Gastrocnemius medialis (tissue), 4 donors: ENCODE measurements around the gene FAM13A. TPM values are rescaled to one million over a fixed set of nuclear protein-coding genes. Genes with fewer than 3 reads are reported as not detected.

Experiments used
- ATAC-seq, 2 donors: fragments of 150-250 bp; one replicate each; pipeline ENCODE4 v1.9.1; 2016
- DNase-seq, 2 donors: peaks; one replicate each; pipeline ENCODE4 v3.0.0-alpha.2; 2019
- H3K27ac ChIP-seq, 4 donors: fragments of 200-600 bp; sonication (generic); 1 replicate in 1 of 4; 2 replicates in 3 of 4; pipeline ENCODE4 v1.5.1; 2016 to 2018; ENCODE audit warnings: mild to moderate bottlenecking in 2 of 4, moderate library complexity in 1 of 4
- H3K27me3 ChIP-seq, 3 donors: fragments of 200-600 bp; sonication (generic) in 2 of 3; 1 replicate in 1 of 3; 2 replicates in 2 of 3; pipeline versions ENCODE4 v1.5.1 to v1.6.0; 2016 to 2019; ENCODE audit warnings: mild to moderate bottlenecking in 1 of 3, moderate library complexity in 1 of 3
- H3K36me3 ChIP-seq, 2 donors: fragments of 200-600 bp; sonication (generic) in 1 of 2; one replicate each; pipeline ENCODE4 v1.5.1; 2017 to 2018
- H3K4me1 ChIP-seq, 2 donors: fragments of 200-600 bp; sonication (generic) in 1 of 2; one replicate each; pipeline ENCODE4 v1.5.1; 2016 to 2017; ENCODE audit warnings: mild to moderate bottlenecking in 2 of 2
- H3K4me3 ChIP-seq, 4 donors: fragments of 200-600 bp; sonication (generic) in 3 of 4; 1 replicate in 1 of 4; 2 replicates in 3 of 4; pipeline ENCODE4 v1.5.1; 2016 to 2019; ENCODE audit warnings: mild to moderate bottlenecking in 2 of 4
- H3K9me3 ChIP-seq, 3 donors: fragments of 200-600 bp; sonication (generic) in 2 of 3; 1 replicate in 1 of 3; 2 replicates in 2 of 3; pipeline ENCODE4 v1.5.1; 2016 to 2019
- CTCF ChIP-seq, 5 experiments: fragments of 450-650 bp in 3 of 5; fragments of 200-600 bp in 2 of 5; sonication (generic) in 2 of 5; IDR thresholded peaks in 4 of 5; conservative IDR thresholded peaks in 1 of 5; 1 replicate in 4 of 5; 2 replicates in 1 of 5; pipeline ENCODE4 v1.5.1; 2016 to 2019; ENCODE audit warnings: antibody characterized with exemption in 5 of 5, mild to moderate bottlenecking in 3 of 5, moderate library complexity in 3 of 5
- POLR2A ChIP-seq, 2 donors: fragments of 450-650 bp; IDR thresholded peaks; one replicate each; pipeline ENCODE4 v1.6.1; 2017; ENCODE audit warnings: antibody characterized with exemption in 2 of 2, mild to moderate bottlenecking in 2 of 2, moderate library complexity in 2 of 2
- in situ Hi-C, 4 donors: fragments of 200-750 bp; cut with MboI; loops; one replicate each; pipeline versions ENCODE4 v1.15.0 to v1.8.0; 2017; ENCODE audit warnings: low sequenced_read_pairs in 4 of 4
- intact Hi-C: fragments of 100-400 bp; cut with DNase I; formaldehyde crosslinking; loops from one replicate; pipeline ENCODE4 v1.15.1; 2023; ENCODE audit warnings: low total_unique reads
- total RNA-seq, 4 donors: library from RNA; depleted of rRNA; stranded (reverse); fragments of >200 nt; gene quantifications; one replicate each; pipeline versions ENCODE4 v1.1.0 to v1.2.3, GENCODE V29; 2016

The FAM13A gene
- total RNA-seq, 4 donors from 2014 or later: 6.7 to 14.1 (median 11.4) TPM

- Histone ChIP-seq H3K4me3 (no peak overlapping the region), H3K4me1 (peaks cover 0 to 3% of the 10 kb centered on the region in 2 donors), H3K9me3 (no peaks in the 10 kb centered on the region), H3K27me3 (no peaks in the 10 kb centered on the region), H3K27ac (peak overlapping the region in 1 of 4 donors; percentile 3), H3K36me3 (peaks cover 0 to 16% of the 10 kb centered on the region in 2 donors)
- ATAC-seq (no peak), DNase-seq (no peak)
- in situ Hi-C loops: no loop called here
- no peak for TF ChIP-seq POLR2A (IDR thresholded peaks at IDR 0.05)
- TF ChIP-seq CTCF (IDR thresholded peaks at IDR 0.05 in 4 of 5, conservative IDR thresholded peaks at IDR 0.05 in 1 of 5): no peak
- intact Hi-C loops: loop anchor here (10.0 kb wide), 1 partner anchor 178 kb away; no protein-coding TSS in a partner anchor
Observed at GRCh38 chr4:88792821-88793220, 264.2 kb downstream of the FAM13A start.

GRCh38 chr4:88792268-88792781 lies 264.7 kb downstream of the FAM13A start:
- ATAC-seq: peak in 1 of 2 donors; percentile 8

GRCh38 chr4:88791274-88791673 lies 265.7 kb downstream of the FAM13A start:
- H3K27ac ChIP-seq: no peak overlapping the region
- intact Hi-C loops (loop anchor here (1.0 to 10.0 kb wide), 2 partner anchors 85 to 176 kb away; no protein-coding TSS in a partner anchor), in situ Hi-C loops (no loop called here)
- peaks cover 0 to 29% of the 10 kb centered on the region in 2 donors for H3K36me3 ChIP-seq
- H3K27me3 ChIP-seq: no peaks in the 10 kb centered on the region
- TF ChIP-seq POLR2A (IDR thresholded peaks at IDR 0.05) (no peak), CTCF (IDR thresholded peaks at IDR 0.05 in 4 of 5, conservative IDR thresholded peaks at IDR 0.05 in 1 of 5) (peak in 3 of 5 experiments; percentile 22 to 45 (median 34))
- DNase-seq (no peak), ATAC-seq (peak in 1 of 2 donors; percentile 75)
- no peaks in the 10 kb centered on the region for H3K9me3 ChIP-seq
- no peak overlapping the region for H3K4me3 ChIP-seq
- peaks cover 0 to 3% of the 10 kb centered on the region in 2 donors for H3K4me1 ChIP-seq

More at GRCh38 chr4:88792268-88792781, 264.7 kb downstream of the FAM13A start:
- Histone ChIP-seq H3K4me3 (no peak overlapping the region), H3K36me3 (peaks cover 0 to 21% of the 10 kb centered on the region in 2 donors), H3K4me1 (peaks cover 0 to 3% of the 10 kb centered on the region in 2 donors), H3K9me3 (no peaks in the 10 kb centered on the region), H3K27ac (peak overlapping the region in 1 of 4 donors; percentile 3), H3K27me3 (no peaks in the 10 kb centered on the region)
- in situ Hi-C loops: no loop called here
- no peak for TF ChIP-seq CTCF (IDR thresholded peaks at IDR 0.05 in 4 of 5, conservative IDR thresholded peaks at IDR 0.05 in 1 of 5)
- TF ChIP-seq POLR2A (IDR thresholded peaks at IDR 0.05): no peak
- DNase-seq: no peak
- intact Hi-C loops: loop anchor here (10.0 kb wide), 1 partner anchor 178 kb away; no protein-coding TSS in a partner anchor

GRCh38 chr4:88788895-88789294 lies 268.1 kb downstream of the FAM13A start:
- in situ Hi-C loops (no loop called here), intact Hi-C loops (no loop called here)
- Histone ChIP-seq H3K4me3 (no peak overlapping the region), H3K4me1 (peaks cover 0 to 3% of the 10 kb centered on the region in 2 donors), H3K27me3 (no peaks in the 10 kb centered on the region), H3K36me3 (peaks cover 0 to 48% of the 10 kb centered on the region in 2 donors), H3K9me3 (no peaks in the 10 kb centered on the region), H3K27ac (no peak overlapping the region)
- TF ChIP-seq CTCF (IDR thresholded peaks at IDR 0.05 in 4 of 5, conservative IDR thresholded peaks at IDR 0.05 in 1 of 5) (no peak), POLR2A (IDR thresholded peaks at IDR 0.05) (no peak)
- DNase-seq: no peak
- ATAC-seq: no peak
